Measurements from ENCODE around the gene ERFE. TPM values are rescaled to one million over a fixed set of nuclear protein-coding genes. Genes with fewer than 3 reads are reported as not detected.
A peak's percentile ranks its signal among the peaks of the same experiment; 100 is the strongest.
"Not testable (repeated sequence)": the region's sequence is repeated elsewhere in the genome, so short reads cannot be mapped to it uniquely, and the experiment has no call there.

The ERFE gene
- total RNA-seq (ENCODE audit: low replicate concordance) = 0.29 and 3.8 TPM in 2 replicates
- long read RNA-seq = 0 reads

GRCh38 chr2:238158509-238159070 lies at the start of gene ERFE:
TSS of gene ERFE (plus strand) at chr2:238158970. CDS start at chr2:238159008, 38 bp downstream.
- DNase-seq (ENCODE audit: extremely low spot score, unreplicated experiment) = no peak

GRCh38 chr2:238113611-238114010 lies 45.2 kb upstream of the ERFE start:
- TF ChIP-seq CTCF (conservative IDR thresholded peaks at IDR 0.05) = no peak
- no peaks in the 10 kb centered on the region for H3K36me3 Mint-ChIP-seq
- peaks cover 8% of the 10 kb centered on the region for H3K27me3 Mint-ChIP-seq
- DNase-seq (ENCODE audit: extremely low spot score, unreplicated experiment) = no peak
- no peaks in the 10 kb centered on the region for H3K4me1 Mint-ChIP-seq (ENCODE audit: unreplicated experiment)
- no peak overlapping the region for H3K4me3 Mint-ChIP-seq
- no peak overlapping the region for H3K27ac Mint-ChIP-seq
- H3K9me3 Mint-ChIP-seq = no peaks in the 10 kb centered on the region

More at GRCh38 chr2:238158509-238159070, at the start of gene ERFE:
- H3K9me3 Mint-ChIP-seq = no peaks in the 10 kb centered on the region
- H3K27me3 Mint-ChIP-seq = peaks cover 38% of the 10 kb centered on the region
- no peak within 1 kb of the TSS for H3K27ac Mint-ChIP-seq
- no peaks in the 10 kb centered on the region for H3K36me3 Mint-ChIP-seq
- peak; percentile 76 for TF ChIP-seq CTCF (conservative IDR thresholded peaks at IDR 0.05)
- peaks cover 8% of the 10 kb centered on the region for H3K4me1 Mint-ChIP-seq (ENCODE audit: unreplicated experiment)
- peak within 1 kb of the TSS; percentile 67 for H3K4me3 Mint-ChIP-seq

GRCh38 chr2:238114331-238114841 lies 44.4 kb upstream of the ERFE start:
- no peak for TF ChIP-seq CTCF (conservative IDR thresholded peaks at IDR 0.05)
- no peak overlapping the region for H3K4me3 Mint-ChIP-seq
- H3K36me3 Mint-ChIP-seq = no peaks in the 10 kb centered on the region
- no peak overlapping the region for H3K27ac Mint-ChIP-seq
- peaks cover 8% of the 10 kb centered on the region for H3K27me3 Mint-ChIP-seq
- H3K9me3 Mint-ChIP-seq = no peaks in the 10 kb centered on the region
- DNase-seq (ENCODE audit: extremely low spot score, unreplicated experiment) = no peak
- H3K4me1 Mint-ChIP-seq (ENCODE audit: unreplicated experiment) = no peaks in the 10 kb centered on the region

- Mint-ChIP-seq H3K27ac (no peak overlapping the region), H3K4me3 (no peak overlapping the region), H3K27me3 (peaks cover 8% of the 10 kb centered on the region), H3K4me1 (ENCODE audit: unreplicated experiment) (no peaks in the 10 kb centered on the region), H3K9me3 (no peaks in the 10 kb centered on the region), H3K36me3 (no peaks in the 10 kb centered on the region)
- no peak for TF ChIP-seq CTCF (conservative IDR thresholded peaks at IDR 0.05)
- DNase-seq (ENCODE audit: extremely low spot score, unreplicated experiment) = no peak
Measured at GRCh38 chr2:238114851-238115660, 43.7 kb upstream of the ERFE start.

- not testable (repeated sequence) for H3K27ac Mint-ChIP-seq; H3K27me3 Mint-ChIP-seq; H3K9me3 Mint-ChIP-seq; H3K4me3 Mint-ChIP-seq; H3K4me1 Mint-ChIP-seq (ENCODE audit: unreplicated experiment); DNase-seq (ENCODE audit: extremely low spot score, unreplicated experiment); H3K36me3 Mint-ChIP-seq
Measured at GRCh38 chr2:238115709-238116108, 43.1 kb upstream of the ERFE start.

Measured in type B pancreatic cell (in vitro differentiated cells).